Skeletal muscle satellite cell (primary cell): ENCODE results near the gene SGCA.

ENCODE experiments used
- H3K27me3 ChIP-seq: 2 replicates; pipeline ENCODE4 v1.7.0; 2013; ENCODE audit warnings: low read length; ENCODE audit not compliant: control insufficient read depth, insufficient read depth
- H3K36me3 ChIP-seq: 2 replicates; pipeline ENCODE4 v1.7.0; 2013; ENCODE audit warnings: mild to moderate bottlenecking, control low read depth, low read length; ENCODE audit not compliant: insufficient read depth
- H3K4me1 ChIP-seq: 2 replicates; pipeline ENCODE4 v1.7.0; 2013; ENCODE audit warnings: low read length; ENCODE audit not compliant: control insufficient read depth, insufficient read depth
- H3K4me2 ChIP-seq: 2 replicates; pipeline ENCODE4 v1.7.0; 2013; ENCODE audit warnings: mild to moderate bottlenecking, low read length
- H3K4me3 ChIP-seq: 2 replicates; pipeline ENCODE4 v1.7.0; 2013; ENCODE audit warnings: low read length
- H3K9ac ChIP-seq: 2 replicates; pipeline ENCODE4 v1.7.0; 2013; ENCODE audit warnings: mild to moderate bottlenecking, low read depth, low read length, moderate library complexity
- H3K9me3 ChIP-seq: replicated peaks from 2 replicates; pipeline ENCODE4 v1.7.0; 2013; ENCODE audit warnings: mild to moderate bottlenecking, control low read depth, low read length

SGCA gene

DNA sequence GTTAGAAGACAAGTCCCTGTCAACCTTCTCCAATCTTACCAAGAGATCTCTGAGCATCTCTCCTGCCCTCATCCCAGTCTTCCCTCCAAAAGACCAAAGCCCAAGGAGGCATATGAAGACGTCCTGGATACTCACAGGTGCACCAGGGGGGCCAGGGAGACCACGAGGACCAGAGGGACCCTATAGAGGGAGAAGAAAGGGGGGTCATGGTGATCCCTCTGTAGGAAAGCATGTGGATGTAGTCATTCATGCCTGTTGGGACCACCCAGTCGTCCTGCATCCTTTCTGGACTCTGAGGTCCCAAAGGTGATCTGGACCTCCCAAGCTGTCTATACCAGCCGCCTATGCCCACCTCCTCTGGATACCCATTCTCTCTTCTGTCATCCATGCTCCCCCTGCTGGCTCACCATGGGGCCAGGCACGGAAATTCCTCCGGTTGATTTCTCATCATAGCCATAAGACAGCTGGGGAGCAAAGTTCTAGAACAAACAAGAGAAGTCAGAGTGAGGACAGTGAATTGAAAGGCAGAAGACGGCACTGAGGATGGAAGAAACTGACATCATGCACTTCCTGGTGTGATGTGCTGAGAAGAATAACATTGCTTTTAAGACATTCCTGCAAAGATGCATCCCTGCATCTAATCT, 32.3 kb downstream of the SGCA start:
- Histone ChIP-seq H3K9ac (peak overlapping the region; percentile 100), H3K9me3 (no peaks in the 10 kb centered on the region), H3K4me2 (peak overlapping the region; percentile 83), H3K27me3 (no peaks in the 10 kb centered on the region), H3K4me1 (peaks cover 70% of the 10 kb centered on the region), H3K36me3 (peaks cover 68% of the 10 kb centered on the region), H3K4me3 (peak overlapping the region; percentile 85)

DNA sequence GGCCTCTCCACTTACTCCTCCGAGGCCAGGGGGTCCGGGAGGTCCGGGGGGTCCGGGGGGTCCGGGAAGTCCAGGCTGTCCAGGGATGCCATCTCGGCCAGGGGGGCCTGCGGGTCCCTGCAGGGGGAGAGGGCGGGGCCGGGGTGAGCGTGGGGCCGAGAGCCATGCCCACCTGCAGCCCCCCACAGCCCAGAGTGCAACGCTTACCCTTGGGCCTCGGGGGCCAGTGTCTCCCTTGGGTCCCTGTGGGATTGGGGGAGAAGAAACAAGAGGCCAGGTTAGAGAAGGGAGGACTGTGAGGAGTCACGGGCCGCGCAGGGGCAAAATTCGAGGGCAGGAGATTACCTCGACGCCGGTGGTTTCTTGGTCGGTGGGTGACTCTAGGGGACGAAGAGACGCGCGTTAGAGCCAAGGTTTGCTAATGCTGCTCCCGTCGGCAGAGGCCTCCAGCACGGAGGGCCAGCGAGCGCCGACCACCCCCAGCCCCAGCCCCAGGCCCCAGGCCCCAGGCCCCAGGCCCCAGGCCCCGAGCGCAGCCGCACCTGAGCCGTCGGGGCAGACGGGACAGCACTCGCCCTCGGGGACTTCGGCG, 33.5 kb downstream of the SGCA start:
- H3K9me3 ChIP-seq = no peaks in the 10 kb centered on the region
- peak overlapping the region; percentile 100 for H3K9ac ChIP-seq
- peak overlapping the region; percentile 85 for H3K4me3 ChIP-seq
- no peaks in the 10 kb centered on the region for H3K27me3 ChIP-seq
- peaks cover 59% of the 10 kb centered on the region for H3K36me3 ChIP-seq
- H3K4me2 ChIP-seq = peak overlapping the region; percentile 83
- H3K4me1 ChIP-seq = peaks cover 74% of the 10 kb centered on the region

- Histone ChIP-seq H3K36me3 (peaks cover 52% of the 10 kb centered on the region), H3K27me3 (no peaks in the 10 kb centered on the region), H3K9ac (peak overlapping the region; percentile 100), H3K4me2 (peak overlapping the region; percentile 83), H3K9me3 (no peaks in the 10 kb centered on the region), H3K4me1 (peaks cover 74% of the 10 kb centered on the region), H3K4me3 (peak overlapping the region; percentile 85)
Observed at GRCh38 chr17:50199803-50200456, 34.1 kb downstream of the SGCA start.

- H3K9ac ChIP-seq = peak overlapping the region; percentile 100
Observed at GRCh38 chr17:50200457-50201275, 34.9 kb downstream of the SGCA start.

GRCh38 chr17:50201276-50201854, 35.6 kb downstream of the SGCA start, which contains the start of gene COL1A1:
COL1A1 (minus strand) TSS chr17:50201631; CDS start chr17:50201513, 118 bp downstream.
- peaks cover 74% of the 10 kb centered on the region for H3K4me1 ChIP-seq
- peak within 1 kb of the TSS; percentile 100 for H3K9ac ChIP-seq
- no peaks in the 10 kb centered on the region for H3K9me3 ChIP-seq
- H3K4me2 ChIP-seq = peak within 1 kb of the TSS; percentile 83
- H3K36me3 ChIP-seq = peaks cover 38% of the 10 kb centered on the region
- H3K4me3 ChIP-seq = peak within 1 kb of the TSS; percentile 85
- H3K27me3 ChIP-seq = no peaks in the 10 kb centered on the region

More at GRCh38 chr17:50200457-50201275, 34.9 kb downstream of the SGCA start:
- H3K4me2 ChIP-seq = peak overlapping the region; percentile 83
- peak overlapping the region; percentile 85 for H3K4me3 ChIP-seq
- peaks cover 74% of the 10 kb centered on the region for H3K4me1 ChIP-seq
- peaks cover 45% of the 10 kb centered on the region for H3K36me3 ChIP-seq
- no peaks in the 10 kb centered on the region for H3K9me3 ChIP-seq
- no peaks in the 10 kb centered on the region for H3K27me3 ChIP-seq

- Histone ChIP-seq H3K4me2 (peak overlapping the region; percentile 48), H3K9me3 (no peaks in the 10 kb centered on the region), H3K36me3 (peaks cover 21% of the 10 kb centered on the region), H3K4me3 (no peak overlapping the region), H3K9ac (peak overlapping the region; percentile 49), H3K4me1 (peaks cover 70% of the 10 kb centered on the region), H3K27me3 (no peaks in the 10 kb centered on the region)
Observed at GRCh38 chr17:50203086-50203485, 37.3 kb downstream of the SGCA start.

- Histone ChIP-seq H3K4me2 (peak overlapping the region; percentile 48), H3K36me3 (peaks cover 14% of the 10 kb centered on the region), H3K9ac (peak overlapping the region; percentile 49), H3K9me3 (no peaks in the 10 kb centered on the region), H3K27me3 (no peaks in the 10 kb centered on the region), H3K4me3 (no peak overlapping the region), H3K4me1 (peaks cover 63% of the 10 kb centered on the region)
Observed at GRCh38 chr17:50203604-50204345, 38.0 kb downstream of the SGCA start.

DNA sequence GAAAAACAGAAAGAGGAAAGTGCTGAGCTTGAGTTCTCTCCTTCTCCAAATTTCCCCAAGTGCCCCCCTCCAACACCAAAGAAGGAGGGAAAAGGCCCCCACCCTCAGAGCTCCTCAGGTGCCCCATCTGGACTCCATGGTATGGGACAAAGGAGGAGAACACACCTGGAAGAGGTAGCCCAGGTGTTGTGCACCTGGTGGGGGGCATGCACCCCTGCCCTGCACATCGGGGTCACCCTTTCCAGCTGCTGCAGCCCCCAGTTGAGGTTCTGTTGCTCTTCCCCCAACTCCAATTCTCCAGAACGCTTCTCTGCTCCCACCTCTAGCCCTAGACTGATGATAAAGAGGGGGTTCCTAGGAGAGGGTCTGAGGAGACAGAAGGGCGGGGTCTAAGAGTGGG, 38.6 kb downstream of the SGCA start:
- Histone ChIP-seq H3K9ac (peak overlapping the region; percentile 49), H3K4me1 (peaks cover 68% of the 10 kb centered on the region), H3K4me2 (peak overlapping the region; percentile 48), H3K36me3 (peaks cover 9% of the 10 kb centered on the region), H3K9me3 (no peaks in the 10 kb centered on the region), H3K4me3 (no peak overlapping the region), H3K27me3 (no peaks in the 10 kb centered on the region)

DNA sequence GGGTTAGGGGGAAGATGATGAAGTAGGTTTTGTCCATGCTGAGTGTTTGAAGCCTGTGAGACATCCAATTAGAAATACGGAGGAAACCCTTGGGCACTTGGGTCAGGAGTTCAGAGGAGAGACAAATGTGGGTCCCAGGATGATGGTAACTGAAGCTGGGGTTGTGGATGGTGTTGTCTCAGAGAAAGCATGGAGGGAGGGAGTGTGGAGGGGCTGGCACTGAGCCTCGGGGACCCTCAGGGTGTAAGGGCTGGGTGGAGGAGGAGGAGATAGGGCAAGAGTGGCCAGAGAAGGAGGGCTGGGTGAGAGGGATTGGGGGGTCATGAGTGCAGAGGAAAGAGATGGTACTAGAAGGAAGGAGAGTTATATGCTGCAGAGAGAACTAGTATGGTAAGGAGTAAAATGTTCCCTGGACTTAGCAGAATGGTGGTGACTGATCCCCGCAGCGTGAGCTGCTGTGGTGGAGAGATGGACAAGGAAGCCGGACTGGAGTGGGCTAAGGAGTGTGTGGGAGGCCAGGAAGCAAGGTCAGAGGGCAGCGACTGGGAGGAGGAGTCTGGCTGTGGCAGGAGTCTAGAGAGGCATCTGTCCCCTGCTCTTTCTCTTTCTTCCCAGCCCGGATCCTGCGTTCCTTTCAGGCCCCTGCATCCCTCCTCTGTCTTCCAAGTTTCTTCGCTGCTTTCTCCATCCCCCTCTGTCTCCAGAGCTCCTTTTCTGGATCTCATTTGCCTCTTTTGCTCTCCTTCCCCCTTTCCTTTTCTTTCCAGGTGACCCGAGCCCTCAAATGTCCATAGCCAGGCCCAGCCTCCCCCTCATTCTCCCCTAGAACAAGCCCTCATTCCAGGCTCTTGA, 39.5 kb downstream of the SGCA start:
- H3K4me2 ChIP-seq = peak overlapping the region; percentile 59
- H3K27me3 ChIP-seq = no peaks in the 10 kb centered on the region
- peak overlapping the region; percentile 40 for H3K4me3 ChIP-seq
- H3K4me1 ChIP-seq = peaks cover 77% of the 10 kb centered on the region
- H3K9ac ChIP-seq = peak overlapping the region; percentile 39
- no peaks in the 10 kb centered on the region for H3K9me3 ChIP-seq
- peaks cover 4% of the 10 kb centered on the region for H3K36me3 ChIP-seq
